Right ventricle myocardium superior (tissue), 1 donor: ENCODE results near the gene TH. TPM values are rescaled to one million over a fixed set of nuclear protein-coding genes. Genes with fewer than 3 reads are reported as not detected.

Experiments
- ATAC-seq: fragments of 200-7000 bp; cut with Tn5 transposase; one replicate; pipeline ENCODE4 v1.9.1; 2020; ENCODE audit warnings: mild to moderate bottlenecking; ENCODE audit not compliant: poor library complexity
- DNase-seq: peaks from one replicate; pipeline ENCODE4 v3.0.0-alpha.2; 2020
- intact Hi-C: fragments of 100-400 bp; cut with DNase I; formaldehyde crosslinking; loops from one replicate; pipeline ENCODE4 v1.11.2; 2022
- total RNA-seq: library from RNA; stranded (reverse); fragmentation: NEBNext Ultra II Directional; extraction: Animal tissue kit (Norgen Biotek cat#: 25700); gene quantifications from one replicate; pipeline ENCODE4 v1.2.1, GENCODE V29; 2021
- donor health status: DM: no; HTN: yes; CAD: no; lungs with severe emphysema.

Gene TH
- total RNA-seq, 1 donor from 2014 or later, result not detected

GRCh38 chr11:2168286-2169004, 3.2 kb downstream of the TH start:
- intact Hi-C loops, result no loop called here
- no peak for ATAC-seq
- DNase-seq, result no peak

DNA sequence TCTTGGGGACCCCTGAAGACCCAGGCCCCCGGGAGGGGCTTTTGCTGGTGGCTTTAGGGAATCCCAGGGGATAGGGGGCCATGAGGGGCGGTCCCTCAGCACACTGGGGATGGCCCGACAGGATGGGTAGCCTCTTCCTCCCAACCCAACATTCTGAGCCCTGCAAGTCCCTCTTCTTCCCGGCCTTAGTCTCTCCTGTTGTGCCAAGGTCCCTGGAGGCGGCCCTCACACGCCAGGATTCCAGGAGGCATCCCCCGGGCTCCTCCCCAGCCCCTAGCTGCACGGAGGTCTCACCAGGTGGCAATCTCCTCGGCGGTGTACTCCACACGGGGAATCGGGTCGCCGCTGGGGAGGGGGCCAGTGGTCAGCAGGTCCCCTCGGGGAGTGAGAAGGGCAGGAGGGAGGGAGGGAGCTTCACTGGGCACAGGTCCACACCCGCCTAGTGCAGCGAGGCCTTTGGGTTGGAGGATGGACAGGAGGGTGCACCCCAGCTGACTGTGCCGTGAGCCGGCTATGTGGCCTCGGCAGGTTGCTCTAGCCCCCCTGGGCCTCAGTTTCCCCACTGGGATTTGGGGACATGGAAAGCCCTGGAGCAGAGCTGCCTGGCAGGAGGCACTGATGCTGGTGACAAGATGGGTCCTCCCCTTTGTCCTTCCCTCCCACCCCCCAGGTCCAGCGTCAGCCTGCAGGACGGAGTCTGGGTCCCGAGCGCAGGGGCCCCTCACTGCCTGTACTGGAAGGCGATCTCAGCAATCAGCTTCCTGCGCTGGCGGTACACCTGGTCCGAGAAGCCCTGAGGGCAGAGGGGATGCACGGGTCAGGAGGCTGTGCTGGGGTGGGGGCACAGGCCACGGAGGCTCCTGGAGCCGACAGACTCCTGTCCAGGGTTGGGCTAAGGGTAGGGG, 4.2 kb downstream of the TH start:
- ATAC-seq (no peak), DNase-seq (no peak)
- intact Hi-C loops, result no loop called here

- intact Hi-C loops, result no loop called here
- DNase-seq (peak; percentile 62), ATAC-seq (peak; percentile 71)
These were observed 5.3 kb downstream of the TH start for GRCh38 chr11:2166091-2166851.

DNA sequence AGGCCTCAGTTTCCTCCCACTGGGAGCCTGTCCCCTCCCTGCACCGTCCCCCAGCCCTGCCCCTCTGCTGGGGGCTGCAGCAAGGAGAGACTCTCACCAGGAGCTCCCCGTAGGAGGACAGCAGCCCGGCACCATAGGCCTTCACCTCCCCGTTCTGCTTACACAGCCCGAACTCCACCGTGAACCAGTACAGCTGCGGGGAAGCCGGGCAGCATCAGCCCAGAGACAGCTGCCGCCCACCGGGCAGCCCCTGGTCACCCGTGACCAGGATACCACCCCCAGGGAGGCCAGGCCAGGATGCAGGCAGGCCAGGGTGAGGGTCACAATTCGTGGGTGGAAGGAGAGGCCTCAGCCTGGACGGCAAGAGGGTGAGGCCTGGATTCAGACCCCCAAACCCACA, 6.0 kb downstream of the TH start:
- DNase-seq (no peak), ATAC-seq (no peak)
- intact Hi-C loops, result no loop called here

DNA sequence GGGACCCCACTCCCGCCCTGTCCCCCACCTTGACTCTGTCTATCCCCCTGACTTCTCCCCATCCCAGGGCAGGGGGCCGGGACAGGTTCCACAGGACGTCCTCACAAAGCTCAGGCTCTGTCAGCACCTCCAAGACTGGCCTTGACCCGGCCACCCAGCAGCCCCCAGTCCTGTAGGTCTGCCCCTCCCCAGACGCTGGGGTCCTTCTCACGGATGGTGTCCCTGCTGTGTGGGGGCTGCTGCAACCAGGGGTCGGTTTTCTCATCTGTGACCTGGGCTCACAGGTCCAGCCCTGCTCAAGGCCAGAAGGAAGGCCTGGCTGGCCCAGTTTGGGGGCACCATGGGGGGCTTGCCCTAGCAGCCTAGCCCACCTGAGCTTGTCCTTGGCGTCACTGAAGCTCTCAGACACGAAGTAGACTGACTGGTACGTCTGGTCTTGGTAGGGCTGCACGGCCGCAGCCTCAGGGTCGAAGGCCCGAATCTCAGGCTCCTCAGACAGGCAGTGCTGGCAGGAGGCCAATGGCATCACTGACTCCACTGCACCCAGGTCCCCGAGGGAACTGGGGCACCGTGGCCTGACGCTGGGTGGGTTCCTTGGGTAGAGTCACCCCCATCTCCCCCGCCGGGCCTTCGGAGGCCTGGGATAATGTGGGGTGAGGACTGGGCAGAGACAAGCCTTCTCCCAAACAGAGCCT, 6.6 kb downstream of the TH start:
- ATAC-seq (no peak), DNase-seq (no peak)
- intact Hi-C loops, result no loop called here

DNA sequence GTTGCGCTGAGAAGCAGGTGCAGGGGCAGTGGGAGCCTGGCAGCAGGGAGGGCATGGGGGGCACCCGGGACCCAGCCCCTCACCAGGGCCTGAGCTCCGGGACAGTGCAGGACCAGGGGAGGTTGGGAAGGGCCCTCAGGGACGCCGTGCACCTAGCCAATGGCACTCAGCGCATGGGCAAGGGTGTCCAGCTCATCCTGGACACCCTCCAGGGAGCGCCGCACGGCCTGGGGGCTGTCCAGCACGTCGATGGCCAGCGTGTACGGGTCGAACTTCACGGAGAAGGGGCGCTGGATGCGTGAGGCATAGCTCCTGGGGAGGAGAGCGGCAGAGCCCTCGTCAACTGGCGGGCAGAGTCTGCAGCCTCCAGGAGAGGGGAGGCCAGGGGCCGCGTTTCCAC, 7.5 kb downstream of the TH start:
- DNase-seq (no peak), ATAC-seq (no peak)
- intact Hi-C loops, result no loop called here

DNA sequence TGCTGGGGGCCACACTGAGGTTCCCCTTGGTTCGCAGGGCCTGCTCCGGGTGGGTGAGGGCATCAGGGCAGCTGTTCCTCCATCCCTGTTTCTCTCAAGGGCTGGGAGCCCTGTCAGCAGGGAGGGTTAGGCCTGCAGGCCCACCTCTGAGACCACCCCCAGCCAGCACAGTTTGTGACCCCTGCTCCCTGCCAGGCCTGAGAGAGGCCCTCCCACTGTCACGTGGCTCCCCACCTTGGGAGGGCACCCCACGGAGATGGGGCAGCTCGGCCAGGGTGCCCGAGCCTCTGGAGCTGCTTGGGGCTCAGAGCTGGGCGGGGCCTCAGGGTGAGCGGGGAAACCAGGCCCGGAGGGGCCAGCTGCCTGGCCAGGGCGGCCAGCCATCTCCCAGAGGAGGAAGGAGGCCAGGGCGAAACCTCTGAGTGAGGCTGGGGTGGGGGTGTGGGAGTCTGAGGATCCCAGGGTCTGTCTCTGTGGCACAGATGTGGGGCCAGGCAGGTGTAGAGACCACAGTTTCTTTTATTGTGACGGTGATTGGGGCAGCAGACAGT, 8.1 kb downstream of the TH start:
- ATAC-seq (no peak), DNase-seq (no peak)
- intact Hi-C loops, result no loop called here

DNA sequence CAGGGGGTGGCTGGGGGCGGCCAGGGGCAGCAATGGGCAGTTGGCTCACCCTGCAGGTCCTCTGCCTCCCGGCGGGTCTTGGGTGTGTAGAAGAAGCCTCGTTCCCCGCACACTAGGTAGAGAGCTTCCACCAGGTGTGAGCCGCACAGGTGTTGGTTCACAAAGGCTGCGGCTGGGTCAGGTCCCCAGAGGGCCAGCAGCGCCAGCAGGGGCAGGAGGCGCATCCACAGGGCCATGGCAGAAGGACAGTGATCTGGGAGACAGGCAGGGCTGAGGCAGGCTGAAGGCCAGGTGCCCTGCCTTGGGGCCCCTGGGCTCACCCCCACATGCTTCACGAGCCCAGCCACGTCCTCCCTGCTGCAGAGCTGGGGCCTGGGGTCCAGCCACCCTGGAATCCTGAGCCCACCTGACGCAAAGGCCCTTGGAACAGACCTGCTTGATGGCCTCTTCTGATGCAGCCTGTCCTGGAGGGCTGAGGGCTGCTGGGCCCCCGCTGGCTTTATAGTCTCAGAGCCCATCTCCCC, 10.8 kb downstream of the TH start, which contains the start of gene INS:
Gene INS (minus strand): TSS at position 474 of the 524 bp plus-strand sequence. CDS start 238 bp downstream, at position 236.
- ATAC-seq, result no peak
- intact Hi-C loops, result no loop called here
- DNase-seq, result no peak

GRCh38 chr11:2159536-2160413, 11.8 kb downstream of the TH start:
- no peak for ATAC-seq
- no peak for DNase-seq
- intact Hi-C loops, result no loop called here

- intact Hi-C loops, result no loop called here
- no peak for DNase-seq
- ATAC-seq, result no peak
These were observed 12.6 kb downstream of the TH start for GRCh38 chr11:2158966-2159365.

GRCh38 chr11:2158296-2158737, 13.3 kb downstream of the TH start:
- DNase-seq, result no peak
- intact Hi-C loops, result no loop called here

DNA sequence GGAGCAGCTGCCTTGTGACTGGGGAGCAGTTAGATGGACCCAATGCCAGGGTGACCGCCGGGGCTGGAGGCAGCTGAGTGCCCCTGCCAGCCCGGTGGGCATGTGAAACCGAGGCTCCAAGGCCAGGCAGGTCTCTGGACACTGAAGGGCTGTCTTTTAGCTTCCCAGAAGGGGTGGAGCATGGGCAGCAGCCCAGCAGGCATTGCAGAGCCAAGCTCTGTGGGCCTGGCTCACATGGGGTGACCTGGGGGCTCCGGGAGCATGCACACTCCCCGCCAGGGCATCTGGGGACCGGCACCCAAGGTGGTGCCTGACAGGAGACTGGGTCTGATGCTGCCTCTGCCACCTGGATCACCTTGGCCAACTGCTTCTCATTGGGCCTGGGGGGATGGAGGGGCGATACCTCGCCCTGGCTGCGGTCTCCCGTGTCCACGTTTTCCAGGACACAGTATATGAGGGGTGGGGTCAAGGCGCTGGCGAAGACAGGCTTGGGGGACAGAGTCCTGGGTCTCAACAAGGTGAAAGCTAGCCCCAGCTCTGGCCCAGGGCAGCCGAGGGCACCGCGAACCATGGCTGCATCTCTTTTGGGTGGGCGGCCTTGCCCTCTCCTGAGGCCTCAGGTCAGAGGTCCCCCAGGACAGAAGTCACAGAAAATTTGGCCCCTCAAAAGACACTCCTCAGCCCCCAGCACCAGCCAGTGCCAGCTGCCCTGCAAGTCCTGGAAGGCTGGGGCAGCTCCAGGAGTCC, 14.1 kb downstream of the TH start:
- DNase-seq, result no peak
- intact Hi-C loops, result no loop called here
- no peak for ATAC-seq

More at GRCh38 chr11:2158296-2158737, 13.3 kb downstream of the TH start:
- ATAC-seq, result no peak

DNA sequence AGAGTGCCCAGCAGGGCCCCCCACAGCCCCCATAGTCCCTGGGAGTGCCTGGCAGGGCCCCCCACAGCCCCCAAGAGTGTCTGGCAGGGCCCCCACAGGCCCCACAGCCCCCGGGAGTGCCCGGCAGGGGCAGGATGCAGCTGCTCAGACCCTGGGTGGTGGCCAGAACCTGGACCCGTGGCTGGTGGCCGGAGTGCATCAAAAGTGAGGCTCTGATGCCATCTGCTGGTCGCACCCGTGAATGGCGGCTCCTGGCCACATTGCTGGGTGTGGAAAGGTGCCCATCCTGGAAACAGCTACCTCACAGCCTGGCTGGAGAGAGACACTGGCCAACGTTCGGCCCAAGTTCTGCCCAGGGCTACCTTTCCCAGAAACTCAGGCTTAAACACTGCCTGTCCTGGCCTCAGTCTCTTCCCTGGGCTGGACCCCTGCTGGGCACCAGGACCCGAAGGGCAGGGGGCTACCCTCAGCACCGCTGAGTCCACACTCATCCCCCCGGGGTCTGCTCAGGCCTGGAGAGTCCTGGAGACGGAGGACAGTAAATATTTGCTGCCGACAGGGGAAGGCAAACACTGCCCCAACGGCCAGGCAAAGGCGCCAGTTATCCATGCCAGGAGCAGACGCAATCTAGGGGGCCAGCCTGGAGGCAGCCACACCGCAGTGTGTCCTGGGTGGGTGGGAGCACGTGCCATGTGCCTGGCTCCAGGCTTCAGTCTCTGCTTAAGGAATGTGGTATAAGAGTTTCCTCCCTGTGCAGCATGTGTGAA, 15.0 kb downstream of the TH start:
- DNase-seq (peak; percentile 81), ATAC-seq (peak; percentile 74)
- intact Hi-C loops, result no loop called here

DNA sequence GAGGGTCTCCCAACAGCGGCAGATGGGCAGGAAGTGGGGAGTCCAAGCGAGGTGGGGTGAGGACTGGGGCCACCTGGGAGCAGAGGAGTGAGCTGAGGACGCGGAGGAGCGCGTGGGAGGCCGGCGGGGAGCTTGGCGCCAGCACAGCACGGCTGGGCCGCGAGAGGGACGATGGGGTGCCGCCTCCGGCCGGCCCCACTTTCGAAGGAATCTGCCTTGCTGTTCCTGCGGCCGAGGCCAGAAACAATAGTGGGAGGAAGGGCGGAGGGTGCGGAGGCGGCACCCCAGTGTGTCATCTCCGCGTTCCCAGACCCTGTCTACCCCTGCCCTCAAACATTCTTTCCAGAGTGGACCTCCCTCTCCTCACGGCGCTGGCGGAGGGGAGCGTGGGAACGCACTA, 16.1 kb downstream of the TH start:
- intact Hi-C loops, result no loop called here
- no peak for DNase-seq
- no peak for ATAC-seq

DNA sequence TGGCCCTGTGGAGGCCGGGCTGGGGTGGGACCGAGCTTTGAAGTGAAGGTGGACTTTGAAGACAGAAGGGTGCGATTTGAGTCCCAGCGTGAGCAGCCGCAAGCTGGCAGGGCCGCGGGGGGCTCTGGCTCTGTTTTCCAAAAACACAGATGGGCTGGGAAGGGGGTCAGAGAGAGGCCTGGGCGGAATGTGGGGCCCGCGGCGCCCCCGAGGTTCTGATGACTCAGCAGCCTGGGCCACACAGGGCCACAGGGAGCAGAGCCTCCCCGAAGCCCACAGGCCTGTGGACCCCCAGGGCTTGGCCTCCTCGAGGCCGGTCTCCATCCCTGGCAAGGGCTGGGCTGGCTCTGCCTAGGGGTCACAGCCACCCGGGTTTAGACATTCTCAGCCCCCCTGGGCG, 16.7 kb downstream of the TH start:
- ATAC-seq (no peak), DNase-seq (no peak)
- intact Hi-C loops, result loop anchor here (5.0 kb wide), 3 partner anchors 318 to 503 kb away; partner anchors contain the start of gene TNNI2

GRCh38 chr11:2154195-2154585, 17.4 kb downstream of the TH start:
- intact Hi-C loops, result loop anchor here (5.0 kb wide), 3 partner anchors 317 to 502 kb away; partner anchors contain the start of gene TNNI2
- no peak for ATAC-seq
- no peak for DNase-seq
